GM19025 (cell line): Measurements from ENCODE around the gene ABCB10.
"Not testable (repeated sequence)": the region's sequence is repeated elsewhere in the genome, so short reads cannot be mapped to it uniquely, and the experiment has no call there.

Source experiments
- ATAC-seq: cut with Tn5 transposase; IDR thresholded peaks from one replicate; pipeline ENCODE4 v1.9.1; 2021; ENCODE audit warnings: mild to moderate bottlenecking, low read depth, moderate library complexity; ENCODE audit not compliant: unreplicated experiment

The ABCB10 gene

DNA sequence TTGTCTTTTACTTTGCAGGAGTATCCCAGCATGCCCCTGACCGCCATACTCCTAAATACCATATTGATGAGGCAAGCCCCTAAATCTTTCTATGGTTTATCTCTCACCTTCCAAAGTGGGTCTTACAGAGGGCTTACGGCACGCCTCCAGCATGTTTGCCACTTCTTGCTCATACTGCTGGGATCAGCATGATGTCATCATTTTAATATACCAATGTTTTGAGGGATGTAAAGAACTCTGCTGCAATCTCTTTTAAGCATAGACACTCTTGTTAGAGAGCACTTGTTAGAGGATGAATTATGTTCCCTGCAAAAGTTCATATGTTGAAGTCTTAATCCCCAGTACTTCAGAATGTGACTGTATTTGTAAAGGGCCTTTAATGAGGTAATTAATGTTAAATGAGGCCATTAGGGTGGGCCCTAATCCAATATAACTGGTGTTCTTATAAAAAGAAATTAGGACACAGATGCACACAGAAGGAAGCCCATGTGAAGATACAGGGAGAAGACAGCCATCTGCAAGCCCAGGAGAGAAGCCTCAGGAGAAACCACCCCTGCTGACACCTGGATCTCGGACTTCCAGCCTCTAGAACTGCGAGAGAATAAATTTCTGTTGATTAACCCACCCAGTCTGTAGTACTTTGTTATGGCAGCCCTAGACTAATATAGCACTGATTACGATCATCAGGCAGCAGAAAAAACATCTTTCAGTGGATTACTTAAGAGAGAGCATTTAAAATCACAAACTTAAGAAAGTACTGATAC, 16.4 kb upstream of the ABCB10 start:
- no peak for ATAC-seq

GRCh38 chr1:229572286-229572685, 13.8 kb upstream of the ABCB10 start:
- no peak for ATAC-seq

- no peak for ATAC-seq
These were observed 12.5 kb upstream of the ABCB10 start for GRCh38 chr1:229570891-229571516.

DNA sequence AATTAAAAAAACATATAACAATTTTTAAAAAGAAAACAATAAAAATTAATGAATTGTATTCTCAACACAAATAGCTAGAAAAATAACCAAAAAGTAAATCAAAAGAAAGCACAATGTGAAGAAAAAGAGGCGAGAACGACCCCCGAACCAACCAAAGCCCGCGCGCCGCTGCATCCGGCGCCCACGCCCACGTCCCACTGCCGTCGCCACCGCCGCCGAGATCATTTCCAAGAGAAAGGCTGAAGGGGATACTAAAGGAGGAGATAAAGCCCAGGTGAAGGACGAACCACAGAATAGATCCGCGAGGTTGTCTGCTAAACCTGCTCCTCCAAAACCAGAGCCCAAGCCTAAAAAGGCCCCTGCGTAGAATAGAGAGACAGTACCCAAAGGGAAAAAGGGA, 11.8 kb upstream of the ABCB10 start:
- no peak for ATAC-seq

GRCh38 chr1:229567109-229567868, 8.8 kb upstream of the ABCB10 start:
- no peak for ATAC-seq

GRCh38 chr1:229563701-229564100, 5.2 kb upstream of the ABCB10 start:
- no peak for ATAC-seq

- no peak for ATAC-seq
These were observed 4.7 kb upstream of the ABCB10 start for GRCh38 chr1:229563241-229563640.

GRCh38 chr1:229562686-229563085, 4.2 kb upstream of the ABCB10 start:
- ATAC-seq, result no peak

GRCh38 chr1:229561141-229561540, 2.6 kb upstream of the ABCB10 start:
- ATAC-seq, result no peak

DNA sequence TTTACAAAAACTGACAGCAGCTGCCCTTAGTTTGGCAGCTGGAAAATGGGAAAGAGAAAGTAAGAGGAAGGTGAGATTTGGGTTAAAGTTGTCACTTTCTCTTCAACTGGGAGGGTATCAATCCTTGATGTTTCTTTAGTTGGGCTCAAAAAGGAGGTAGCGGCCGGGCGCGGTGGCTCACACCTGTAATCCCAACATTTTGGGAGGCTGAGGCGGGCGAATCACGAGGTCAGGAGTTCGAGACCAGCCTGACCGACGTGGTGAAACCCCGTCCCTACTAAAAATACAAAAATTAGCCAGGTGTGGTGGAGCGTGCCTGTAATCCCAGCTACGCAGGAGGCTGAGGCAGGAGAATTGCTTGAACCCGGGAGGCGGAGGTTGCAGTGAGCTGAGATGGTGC, 1.6 kb upstream of the ABCB10 start:
- ATAC-seq, result not testable (repeated sequence)

GRCh38 chr1:229559336-229559801, 862 bp upstream of the ABCB10 start:
- not testable (repeated sequence) for ATAC-seq

DNA sequence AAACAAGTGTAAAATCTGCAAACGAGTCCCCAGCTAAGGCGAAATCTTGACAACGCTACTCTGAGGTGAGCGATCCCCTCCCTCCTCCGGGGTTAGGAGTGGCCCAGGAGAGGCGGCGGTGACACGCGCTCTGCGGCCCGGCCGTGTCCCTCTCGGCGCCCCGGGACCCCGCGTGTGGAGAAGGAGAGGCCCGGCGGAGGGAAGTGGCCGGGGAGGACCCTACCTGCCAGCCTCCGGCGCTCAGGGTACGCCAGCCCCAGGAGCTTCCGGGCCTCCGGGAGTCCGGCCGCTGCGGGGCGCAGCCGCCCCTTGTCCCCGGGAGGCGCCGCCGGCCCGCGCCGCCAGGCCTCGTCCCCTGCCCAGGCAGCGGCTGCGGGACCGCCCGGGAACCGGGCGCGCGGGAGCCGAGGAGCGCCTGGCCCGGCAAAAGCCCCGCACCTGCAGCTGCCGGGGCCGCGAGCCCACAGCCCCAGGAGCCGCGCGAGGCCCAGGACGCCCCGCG, 543 bp downstream of the ABCB10 start:
- ATAC-seq, result peak; percentile 27

- no peak for ATAC-seq
These were observed 1.2 kb downstream of the ABCB10 start for GRCh38 chr1:229557200-229557850.

- ATAC-seq, result no peak
These were observed 3.5 kb downstream of the ABCB10 start for GRCh38 chr1:229554886-229555621.

DNA sequence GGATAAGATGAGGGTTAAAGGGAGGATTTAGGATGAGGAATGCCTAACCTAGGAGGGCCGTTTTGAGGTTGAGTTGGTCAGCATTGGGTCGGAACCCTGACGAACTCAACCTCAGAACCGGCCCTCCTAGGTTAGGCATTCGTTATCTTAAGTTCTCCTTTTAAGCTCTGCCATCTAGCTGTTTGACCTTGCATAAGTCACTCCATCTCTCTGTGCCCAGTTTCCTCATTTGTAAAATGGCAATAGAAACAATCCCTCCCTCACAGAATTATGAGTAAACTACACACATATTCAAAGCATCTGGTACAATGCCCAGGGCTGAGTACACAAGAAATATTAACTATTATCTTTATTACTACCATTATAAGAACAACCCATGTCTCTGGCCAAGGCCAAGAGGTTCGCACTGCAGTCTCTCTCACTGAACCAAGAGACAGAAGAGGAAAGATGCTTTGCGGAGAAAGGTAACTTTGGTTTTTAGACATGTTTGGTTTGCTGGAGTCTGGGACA, 4.8 kb downstream of the ABCB10 start:
- ATAC-seq, result no peak

DNA sequence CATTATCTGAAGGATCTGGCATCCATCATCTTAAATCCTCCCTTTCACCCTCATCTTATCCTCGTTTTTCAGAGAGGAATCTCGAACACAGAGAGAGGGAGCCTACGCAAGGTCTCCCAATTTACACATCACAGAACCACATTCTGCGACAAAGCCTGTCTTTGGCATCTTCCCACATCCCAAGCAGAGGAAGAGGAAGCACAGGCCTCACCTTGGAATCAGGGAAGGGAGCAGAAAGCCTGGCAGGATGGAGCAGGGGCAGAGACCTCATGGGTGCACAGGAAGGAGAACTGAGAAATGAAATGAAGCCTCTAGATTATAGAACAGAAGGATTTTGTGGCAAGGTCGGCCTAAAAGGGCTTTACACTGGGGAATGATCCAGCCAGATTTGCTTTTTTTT, 5.8 kb downstream of the ABCB10 start:
- no peak for ATAC-seq

GRCh38 chr1:229550812-229551567, 7.5 kb downstream of the ABCB10 start:
- no peak for ATAC-seq

- ATAC-seq, result no peak
These were observed 11.0 kb downstream of the ABCB10 start for GRCh38 chr1:229547542-229547941.

- ATAC-seq, result no peak
These were observed 13.9 kb downstream of the ABCB10 start for GRCh38 chr1:229544587-229544986.
